ENCODE results near the gene UBXN6.

The UBXN6 gene

GRCh38 chr19:4457654-4458395 is at the start of gene UBXN6:
TSS of gene UBXN6 (minus strand) at chr19:4457794. CDS start at chr19:4457697, 97 bp downstream.
- peak; percentile 95 for DNase-seq

GRCh38 chr19:4507150-4507452 is 49.5 kb upstream of the UBXN6 start:
- DNase-seq: no peak

- peak; percentile 38 for DNase-seq
These were observed 49.0 kb upstream of the UBXN6 start for GRCh38 chr19:4506449-4507149.

GRCh38 chr19:4505570-4506448 is 48.2 kb upstream of the UBXN6 start:
- no peak for DNase-seq

- DNase-seq: no peak
These were observed 47.4 kb upstream of the UBXN6 start for GRCh38 chr19:4504891-4505569.

GRCh38 chr19:4504297-4504701 is 46.7 kb upstream of the UBXN6 start:
- DNase-seq: no peak

GRCh38 chr19:4503825-4504170 is 46.2 kb upstream of the UBXN6 start:
- no peak for DNase-seq

- no peak for DNase-seq
These were observed 45.7 kb upstream of the UBXN6 start for GRCh38 chr19:4503132-4503824.

- DNase-seq: no peak
These were observed 44.9 kb upstream of the UBXN6 start for GRCh38 chr19:4502282-4503131.

- no peak for DNase-seq
These were observed 44.1 kb upstream of the UBXN6 start for GRCh38 chr19:4501691-4502090.

GRCh38 chr19:4500841-4501591 is 43.4 kb upstream of the UBXN6 start:
- no peak for DNase-seq

GRCh38 chr19:4499855-4500254 is 42.3 kb upstream of the UBXN6 start:
- DNase-seq: no peak

GRCh38 chr19:4499318-4499717 is 41.7 kb upstream of the UBXN6 start:
- no peak for DNase-seq

GRCh38 chr19:4498694-4499093 is 41.1 kb upstream of the UBXN6 start:
- DNase-seq: no peak

GRCh38 chr19:4497770-4498389 is 40.3 kb upstream of the UBXN6 start:
- DNase-seq: no peak

GRCh38 chr19:4496304-4496703 is 38.7 kb upstream of the UBXN6 start:
- DNase-seq: no peak

GRCh38 chr19:4495471-4495870 is 37.9 kb upstream of the UBXN6 start:
- DNase-seq: no peak

GRCh38 chr19:4494691-4495064 is 37.1 kb upstream of the UBXN6 start:
- DNase-seq: no peak

- DNase-seq: no peak
These were observed 36.5 kb upstream of the UBXN6 start for GRCh38 chr19:4493929-4494690.
